GM18867 (cell line): ENCODE results near the gene ADRB1.

Experiments
- ATAC-seq: cut with Tn5 transposase; IDR thresholded peaks from one replicate; pipeline ENCODE4 v1.9.1; 2021; ENCODE audit warnings: mild to moderate bottlenecking, moderate library complexity; ENCODE audit not compliant: unreplicated experiment

Gene ADRB1

GRCh38 chr10:114025611-114026130, 18.0 kb upstream of the ADRB1 start:
- ATAC-seq, result no peak

- ATAC-seq, result no peak
Measured at GRCh38 chr10:114026189-114027040, 17.3 kb upstream of the ADRB1 start.

GRCh38 chr10:114027041-114027394, 16.6 kb upstream of the ADRB1 start:
- no peak for ATAC-seq

GRCh38 chr10:114027951-114028350, 15.7 kb upstream of the ADRB1 start:
- ATAC-seq, result no peak

- ATAC-seq, result no peak
Measured at GRCh38 chr10:114028425-114028824, 15.2 kb upstream of the ADRB1 start.

GRCh38 chr10:114029655-114030054, 14.0 kb upstream of the ADRB1 start:
- ATAC-seq, result no peak

GRCh38 chr10:114030140-114030539, 13.5 kb upstream of the ADRB1 start:
- no peak for ATAC-seq

GRCh38 chr10:114031073-114031972, 12.3 kb upstream of the ADRB1 start:
- ATAC-seq, result no peak

GRCh38 chr10:114033566-114033965, 10.1 kb upstream of the ADRB1 start:
- ATAC-seq, result no peak

GRCh38 chr10:114034923-114035645, 8.6 kb upstream of the ADRB1 start:
- no peak for ATAC-seq

- ATAC-seq, result no peak
Measured at GRCh38 chr10:114035791-114036190, 7.9 kb upstream of the ADRB1 start.

- no peak for ATAC-seq
Measured at GRCh38 chr10:114038819-114039218, 4.8 kb upstream of the ADRB1 start.

GRCh38 chr10:114041166-114041565, 2.5 kb upstream of the ADRB1 start:
- no peak for ATAC-seq

GRCh38 chr10:114042895-114043531, 653 bp upstream of the ADRB1 start:
- peak; percentile 59 for ATAC-seq

- ATAC-seq, result no peak
Measured at GRCh38 chr10:114044247-114045135, 825 bp downstream of the ADRB1 start.

GRCh38 chr10:114045136-114046086, 1.7 kb downstream of the ADRB1 start:
- ATAC-seq, result no peak

GRCh38 chr10:114046087-114046458, 2.4 kb downstream of the ADRB1 start:
- ATAC-seq, result no peak

GRCh38 chr10:114048472-114048871, 4.8 kb downstream of the ADRB1 start:
- ATAC-seq, result no peak
